Type B pancreatic cell (in vitro differentiated cells): ENCODE data around the gene TXNL4A. TPM values are rescaled to one million over a fixed set of nuclear protein-coding genes. Genes with fewer than 3 reads are reported as not detected.

Experiments
- DNase-seq: peaks from one replicate; pipeline ENCODE4 v3.0.0; 2021; ENCODE audit warnings: mixed read lengths; ENCODE audit not compliant: unreplicated experiment; ENCODE audit errors: extremely low spot score
- H3K27ac Mint-ChIP-seq: 2 replicates; pipeline ENCODE4 v1.8.0; 2021; ENCODE audit warnings: mild to moderate bottlenecking, mixed read lengths
- H3K27me3 Mint-ChIP-seq: 2 replicates; pipeline ENCODE4 v1.8.0; 2021; ENCODE audit warnings: mixed read lengths
- H3K36me3 Mint-ChIP-seq: 2 replicates; pipeline ENCODE4 v1.8.0; 2021; ENCODE audit warnings: mixed read lengths
- H3K4me1 Mint-ChIP-seq: one replicate; pipeline ENCODE4 v1.8.0; 2021; ENCODE audit warnings: mixed read lengths; ENCODE audit not compliant: unreplicated experiment
- H3K4me3 Mint-ChIP-seq: 2 replicates; pipeline ENCODE4 v1.8.0; 2021; ENCODE audit warnings: mild to moderate bottlenecking, mixed read lengths
- H3K9me3 Mint-ChIP-seq: 2 replicates; pipeline ENCODE4 v1.8.0; 2021; ENCODE audit warnings: mixed read lengths
- CTCF ChIP-seq: fragments of 200-600 bp; sonication (generic); conservative IDR thresholded peaks from 2 replicates; pipeline ENCODE4 v1.5.0; 2021; ENCODE audit warnings: antibody characterized with exemption, mild to moderate bottlenecking
- total RNA-seq: library from RNA; stranded (reverse); gene quantifications from 2 replicates; pipeline ENCODE4 v1.2.1, GENCODE V29; 2021; ENCODE audit warnings: low replicate concordance

TXNL4A gene
- total RNA-seq, 1 donor from 2014 or later: 103 TPM

GRCh38 chr18:79958981-79959380 lies 29.4 kb downstream of the TXNL4A start:
- no peak for TF ChIP-seq CTCF
- H3K9me3 Mint-ChIP-seq: no peaks in the 10 kb centered on the region
- H3K36me3 Mint-ChIP-seq: no peaks in the 10 kb centered on the region
- peaks cover 14% of the 10 kb centered on the region for H3K4me1 Mint-ChIP-seq
- no peaks in the 10 kb centered on the region for H3K27me3 Mint-ChIP-seq
- H3K27ac Mint-ChIP-seq: no peak overlapping the region
- DNase-seq: no peak
- no peak overlapping the region for H3K4me3 Mint-ChIP-seq

GRCh38 chr18:79956276-79956675 lies 32.1 kb downstream of the TXNL4A start:
- Mint-ChIP-seq H3K27me3 (no peaks in the 10 kb centered on the region), H3K4me3 (peak overlapping the region; percentile 27), H3K36me3 (no peaks in the 10 kb centered on the region), H3K9me3 (no peaks in the 10 kb centered on the region), H3K4me1 (peaks cover 14% of the 10 kb centered on the region), H3K27ac (peak overlapping the region; percentile 67)
- TF ChIP-seq CTCF: no peak
- no peak for DNase-seq

- H3K4me3 Mint-ChIP-seq: peak overlapping the region; percentile 27
- no peaks in the 10 kb centered on the region for H3K27me3 Mint-ChIP-seq
- peaks cover 11% of the 10 kb centered on the region for H3K4me1 Mint-ChIP-seq
Measured at GRCh38 chr18:79955302-79956075, 32.9 kb downstream of the TXNL4A start.

GRCh38 chr18:79954791-79955190 lies 33.6 kb downstream of the TXNL4A start:
- Mint-ChIP-seq H3K4me1 (peaks cover 9% of the 10 kb centered on the region), H3K36me3 (no peaks in the 10 kb centered on the region), H3K27ac (peak overlapping the region; percentile 11), H3K4me3 (no peak overlapping the region), H3K9me3 (no peaks in the 10 kb centered on the region), H3K27me3 (no peaks in the 10 kb centered on the region)
- no peak for TF ChIP-seq CTCF
- DNase-seq: peak; percentile 40

More at GRCh38 chr18:79955302-79956075, 32.9 kb downstream of the TXNL4A start:
- no peak for DNase-seq
- Mint-ChIP-seq H3K9me3 (no peaks in the 10 kb centered on the region), H3K27ac (peak overlapping the region; percentile 67), H3K36me3 (no peaks in the 10 kb centered on the region)
- TF ChIP-seq CTCF: no peak

GRCh38 chr18:79953971-79954651 lies 34.3 kb downstream of the TXNL4A start:
- Mint-ChIP-seq H3K4me1 (peaks cover 10% of the 10 kb centered on the region), H3K27ac (peak overlapping the region; percentile 70), H3K4me3 (peak overlapping the region; percentile 39), H3K9me3 (no peaks in the 10 kb centered on the region), H3K36me3 (no peaks in the 10 kb centered on the region), H3K27me3 (no peaks in the 10 kb centered on the region)
- DNase-seq: peak; percentile 39
- no peak for TF ChIP-seq CTCF
